H1 (cell line): ENCODE data around the gene NADSYN1. TPM values are rescaled to one million over a fixed set of nuclear protein-coding genes. Genes with fewer than 3 reads are reported as not detected.

ENCODE experiments used
- CBX5 ChIP-seq: fragments of 300-800, 300-1000 bp; sonication (generic); IDR thresholded peaks from 2 replicates; pipeline ENCODE4 v1.7.1; 2016; ENCODE audit warnings: antibody characterized with exemption, low read length, low read depth
- EGR1 ChIP-seq: IDR thresholded peaks from 2 replicates; pipeline ENCODE4 v1.6.1; 2011; ENCODE audit warnings: low read depth, low read length, borderline replicate concordance
- EZH2 ChIP-seq: fragments of 200-600 bp; sonication (generic); IDR thresholded peaks from 2 replicates; pipeline ENCODE4 v1.7.1; 2012; ENCODE audit warnings: low read depth, mild to moderate bottlenecking, moderate library complexity, low read length, inconsistent platforms; ENCODE audit not compliant: severe bottlenecking
- KDM1A ChIP-seq: fragments of 200-600, 300-600 bp; sonication (generic); IDR thresholded peaks from 2 replicates; pipeline ENCODE4 v1.7.1; 2016; ENCODE audit warnings: mild to moderate bottlenecking, low read length, borderline replicate concordance
- KDM5A ChIP-seq: fragments of 200-600 bp; IDR thresholded peaks from 2 replicates; pipeline ENCODE4 v1.7.1; 2012; ENCODE audit warnings: mild to moderate bottlenecking, low read length, inconsistent platforms, mixed read lengths
- RAD21 ChIP-seq, 2 experiments: IDR thresholded peaks in 1 of 2; conservative IDR thresholded peaks in 1 of 2; 2 replicates each; pipeline ENCODE4 v1.6.1; 2011; ENCODE audit warnings: low read depth in 2 of 2, low read length in 2 of 2, improper control_type of control experiment in 1 of 2, inconsistent platforms in 1 of 2, mild to moderate bottlenecking in 1 of 2, moderate library complexity in 1 of 2
- RXRA ChIP-seq: IDR thresholded peaks from 2 replicates; pipeline ENCODE4 v1.6.1; 2011; ENCODE audit warnings: low read depth, mild to moderate bottlenecking, low read length, moderate library complexity; ENCODE audit not compliant: insufficient read depth
- SP4 ChIP-seq: IDR thresholded peaks from 2 replicates; pipeline ENCODE4 v1.6.1; 2012; ENCODE audit warnings: low read length, inconsistent platforms
- SRF ChIP-seq: IDR thresholded peaks from 2 replicates; pipeline ENCODE4 v1.6.1; 2011; ENCODE audit warnings: mild to moderate bottlenecking, low read depth, low read length, moderate library complexity
- YY1 ChIP-seq: IDR thresholded peaks from 2 replicates; pipeline ENCODE4 v1.6.1; 2011; ENCODE audit warnings: low read depth, mild to moderate bottlenecking, low read length
- polyA plus RNA-seq, 7 experiments: library from polyadenylated mRNA; depleted of rRNA in 3 of 7; stranded (reverse) in 5 of 7; unstranded in 2 of 7; fragments of >200 nt in 5 of 7; fragments of 200-250 nt in 2 of 7; gene quantifications; 1 replicate in 5 of 7; 2 replicates in 1 of 7; 4 replicates in 1 of 7; pipeline versions ENCODE4 v1.2.1 to v1.2.3, GENCODE V29; 2011 to 2013; ENCODE audit warnings: missing spikeins in 2 of 7, mixed read lengths in 2 of 7
- total RNA-seq: library from RNA; stranded (reverse); fragmentation: NEBNext Ultra II Directional; extraction: Animal tissue kit (Norgen Biotek cat#: 25700); gene quantifications from 2 replicates; pipeline ENCODE4 v1.2.1, GENCODE V29; 2021
- TF ChIP-seq, protein P1 (sequence below): fragments of 300-600 bp; sonication (generic); IDR thresholded peaks from 2 replicates; pipeline ENCODE4 v1.7.1; 2012; ENCODE audit warnings: low read length, moderate library complexity, mild to moderate bottlenecking, inconsistent platforms; ENCODE audit not compliant: insufficient replicate concordance

Gene NADSYN1
- total and polyA plus RNA-seq, 2 of the 8 experiments (the other 6 are each of a cell fraction or from before 2014, with no cell fraction given), result 38.3 to 38.6 TPM

DNA sequence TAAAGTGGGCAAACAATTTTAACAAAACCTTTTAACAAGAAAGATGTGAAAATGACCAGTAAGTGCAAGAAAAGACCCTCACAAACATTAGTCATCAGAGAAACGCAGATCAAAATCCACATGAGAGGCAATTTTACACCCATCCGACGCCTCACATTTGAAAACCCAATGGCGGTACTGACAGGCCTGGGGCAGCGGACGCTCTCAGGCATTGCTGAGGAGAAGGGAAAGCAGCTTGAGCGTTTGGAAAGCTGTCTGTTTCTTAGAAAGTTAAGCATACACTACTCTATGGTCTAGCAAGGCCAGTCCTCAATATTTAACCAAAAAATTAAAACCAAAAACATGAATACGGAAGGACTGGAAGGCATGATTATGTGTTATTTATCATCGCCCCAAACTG, 82.8 kb downstream of the NADSYN1 start (continued):
- TF ChIP-seq, protein P1, sequence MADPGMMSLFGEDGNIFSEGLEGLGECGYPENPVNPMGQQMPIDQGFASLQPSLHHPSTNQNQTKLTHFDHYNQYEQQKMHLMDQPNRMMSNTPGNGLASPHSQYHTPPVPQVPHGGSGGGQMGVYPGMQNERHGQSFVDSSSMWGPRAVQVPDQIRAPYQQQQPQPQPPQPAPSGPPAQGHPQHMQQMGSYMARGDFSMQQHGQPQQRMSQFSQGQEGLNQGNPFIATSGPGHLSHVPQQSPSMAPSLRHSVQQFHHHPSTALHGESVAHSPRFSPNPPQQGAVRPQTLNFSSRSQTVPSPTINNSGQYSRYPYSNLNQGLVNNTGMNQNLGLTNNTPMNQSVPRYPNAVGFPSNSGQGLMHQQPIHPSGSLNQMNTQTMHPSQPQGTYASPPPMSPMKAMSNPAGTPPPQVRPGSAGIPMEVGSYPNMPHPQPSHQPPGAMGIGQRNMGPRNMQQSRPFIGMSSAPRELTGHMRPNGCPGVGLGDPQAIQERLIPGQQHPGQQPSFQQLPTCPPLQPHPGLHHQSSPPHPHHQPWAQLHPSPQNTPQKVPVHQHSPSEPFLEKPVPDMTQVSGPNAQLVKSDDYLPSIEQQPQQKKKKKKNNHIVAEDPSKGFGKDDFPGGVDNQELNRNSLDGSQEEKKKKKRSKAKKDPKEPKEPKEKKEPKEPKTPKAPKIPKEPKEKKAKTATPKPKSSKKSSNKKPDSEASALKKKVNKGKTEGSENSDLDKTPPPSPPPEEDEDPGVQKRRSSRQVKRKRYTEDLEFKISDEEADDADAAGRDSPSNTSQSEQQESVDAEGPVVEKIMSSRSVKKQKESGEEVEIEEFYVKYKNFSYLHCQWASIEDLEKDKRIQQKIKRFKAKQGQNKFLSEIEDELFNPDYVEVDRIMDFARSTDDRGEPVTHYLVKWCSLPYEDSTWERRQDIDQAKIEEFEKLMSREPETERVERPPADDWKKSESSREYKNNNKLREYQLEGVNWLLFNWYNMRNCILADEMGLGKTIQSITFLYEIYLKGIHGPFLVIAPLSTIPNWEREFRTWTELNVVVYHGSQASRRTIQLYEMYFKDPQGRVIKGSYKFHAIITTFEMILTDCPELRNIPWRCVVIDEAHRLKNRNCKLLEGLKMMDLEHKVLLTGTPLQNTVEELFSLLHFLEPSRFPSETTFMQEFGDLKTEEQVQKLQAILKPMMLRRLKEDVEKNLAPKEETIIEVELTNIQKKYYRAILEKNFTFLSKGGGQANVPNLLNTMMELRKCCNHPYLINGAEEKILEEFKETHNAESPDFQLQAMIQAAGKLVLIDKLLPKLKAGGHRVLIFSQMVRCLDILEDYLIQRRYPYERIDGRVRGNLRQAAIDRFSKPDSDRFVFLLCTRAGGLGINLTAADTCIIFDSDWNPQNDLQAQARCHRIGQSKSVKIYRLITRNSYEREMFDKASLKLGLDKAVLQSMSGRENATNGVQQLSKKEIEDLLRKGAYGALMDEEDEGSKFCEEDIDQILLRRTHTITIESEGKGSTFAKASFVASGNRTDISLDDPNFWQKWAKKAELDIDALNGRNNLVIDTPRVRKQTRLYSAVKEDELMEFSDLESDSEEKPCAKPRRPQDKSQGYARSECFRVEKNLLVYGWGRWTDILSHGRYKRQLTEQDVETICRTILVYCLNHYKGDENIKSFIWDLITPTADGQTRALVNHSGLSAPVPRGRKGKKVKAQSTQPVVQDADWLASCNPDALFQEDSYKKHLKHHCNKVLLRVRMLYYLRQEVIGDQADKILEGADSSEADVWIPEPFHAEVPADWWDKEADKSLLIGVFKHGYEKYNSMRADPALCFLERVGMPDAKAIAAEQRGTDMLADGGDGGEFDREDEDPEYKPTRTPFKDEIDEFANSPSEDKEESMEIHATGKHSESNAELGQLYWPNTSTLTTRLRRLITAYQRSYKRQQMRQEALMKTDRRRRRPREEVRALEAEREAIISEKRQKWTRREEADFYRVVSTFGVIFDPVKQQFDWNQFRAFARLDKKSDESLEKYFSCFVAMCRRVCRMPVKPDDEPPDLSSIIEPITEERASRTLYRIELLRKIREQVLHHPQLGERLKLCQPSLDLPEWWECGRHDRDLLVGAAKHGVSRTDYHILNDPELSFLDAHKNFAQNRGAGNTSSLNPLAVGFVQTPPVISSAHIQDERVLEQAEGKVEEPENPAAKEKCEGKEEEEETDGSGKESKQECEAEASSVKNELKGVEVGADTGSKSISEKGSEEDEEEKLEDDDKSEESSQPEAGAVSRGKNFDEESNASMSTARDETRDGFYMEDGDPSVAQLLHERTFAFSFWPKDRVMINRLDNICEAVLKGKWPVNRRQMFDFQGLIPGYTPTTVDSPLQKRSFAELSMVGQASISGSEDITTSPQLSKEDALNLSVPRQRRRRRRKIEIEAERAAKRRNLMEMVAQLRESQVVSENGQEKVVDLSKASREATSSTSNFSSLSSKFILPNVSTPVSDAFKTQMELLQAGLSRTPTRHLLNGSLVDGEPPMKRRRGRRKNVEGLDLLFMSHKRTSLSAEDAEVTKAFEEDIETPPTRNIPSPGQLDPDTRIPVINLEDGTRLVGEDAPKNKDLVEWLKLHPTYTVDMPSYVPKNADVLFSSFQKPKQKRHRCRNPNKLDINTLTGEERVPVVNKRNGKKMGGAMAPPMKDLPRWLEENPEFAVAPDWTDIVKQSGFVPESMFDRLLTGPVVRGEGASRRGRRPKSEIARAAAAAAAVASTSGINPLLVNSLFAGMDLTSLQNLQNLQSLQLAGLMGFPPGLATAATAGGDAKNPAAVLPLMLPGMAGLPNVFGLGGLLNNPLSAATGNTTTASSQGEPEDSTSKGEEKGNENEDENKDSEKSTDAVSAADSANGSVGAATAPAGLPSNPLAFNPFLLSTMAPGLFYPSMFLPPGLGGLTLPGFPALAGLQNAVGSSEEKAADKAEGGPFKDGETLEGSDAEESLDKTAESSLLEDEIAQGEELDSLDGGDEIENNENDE, result no peak
- no peak for TF ChIP-seq SP4
- TF ChIP-seq KDM1A, result no peak
- TF ChIP-seq RXRA, result no peak
- TF ChIP-seq RAD21 (IDR thresholded peaks at IDR 0.05 in 1 of 2, conservative IDR thresholded peaks at IDR 0.05 in 1 of 2; ENCODE audit: low read depth in 2 of 2, low read length in 2 of 2), result no peak
- no peak for TF ChIP-seq SRF
- TF ChIP-seq KDM5A, result no peak
- TF ChIP-seq EGR1, result no peak
- TF ChIP-seq CBX5, result no peak
- no peak for TF ChIP-seq EZH2
- TF ChIP-seq YY1, result no peak
- TF ChIP-seq, all 59 proteins: peak for 0
